Neutrophil (primary cell): ENCODE results near the gene STX3.
A peak's percentile ranks its signal among the peaks of the same experiment; 100 is the strongest.

Experiments
- H3K27ac ChIP-seq: fragments of 200-600 bp; sonication (generic); 2 replicates; pipeline ENCODE4 v1.5.1; 2016; ENCODE audit warnings: mild to moderate bottlenecking, moderate library complexity
- H3K27me3 ChIP-seq: fragments of 200-600 bp; sonication (generic); 2 replicates; pipeline ENCODE4 v1.6.0; 2016; ENCODE audit warnings: mild to moderate bottlenecking
- H3K36me3 ChIP-seq: fragments of 200-600 bp; sonication (generic); 2 replicates; pipeline ENCODE4 v1.5.1; 2017
- H3K4me1 ChIP-seq, 2 experiments: fragments of 200-600 bp in 1 of 2; sonication (generic) in 1 of 2; 1 replicate in 1 of 2; 2 replicates in 1 of 2; pipeline versions ENCODE4 v1.5.1 to v1.6.1; 2013 to 2016; ENCODE audit warnings: low read depth in 1 of 2, low read length in 1 of 2, mild to moderate bottlenecking in 1 of 2, moderate library complexity in 1 of 2; ENCODE audit not compliant: control insufficient read depth in 1 of 2, insufficient read depth in 1 of 2
- H3K4me3 ChIP-seq, 2 experiments: fragments of 200-600 bp in 1 of 2; sonication (generic) in 1 of 2; 1 replicate in 1 of 2; 2 replicates in 1 of 2; pipeline ENCODE4 v1.5.1; 2013 to 2016; ENCODE audit warnings: low read depth in 1 of 2, low read length in 1 of 2, mild to moderate bottlenecking in 1 of 2, moderate library complexity in 1 of 2
- H3K9me3 ChIP-seq: fragments of 200-600 bp; sonication (generic); 2 replicates; pipeline ENCODE4 v1.5.1; 2016
- TF ChIP-seq, protein P1 (sequence below): fragments of 200-600 bp; sonication (generic); IDR thresholded peaks from 2 replicates; pipeline ENCODE4 v1.5.1; 2016; ENCODE audit warnings: antibody characterized with exemption

STX3 gene

DNA sequence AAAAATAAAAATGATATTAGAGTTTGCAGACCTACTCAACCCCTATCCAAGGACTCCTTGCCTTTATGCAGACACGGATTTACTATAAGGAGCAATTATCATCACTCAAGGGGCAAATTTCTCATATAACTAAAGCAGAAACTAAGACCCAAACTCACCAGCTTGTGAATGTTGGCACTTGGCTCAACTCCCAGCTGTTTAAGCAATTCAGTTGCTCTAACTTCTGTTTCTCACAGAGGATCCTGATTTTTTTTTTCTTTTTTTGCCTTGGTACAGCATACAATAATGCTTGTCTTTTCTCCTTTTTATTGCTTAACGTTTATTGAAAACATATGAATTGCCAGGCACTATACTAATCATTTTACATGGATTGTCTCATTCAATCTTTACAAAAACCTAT is 99.7 kb downstream of the STX3 start:
- Histone ChIP-seq H3K27me3 (no peaks in the 10 kb centered on the region), H3K4me3 (no peak overlapping the region), H3K27ac (peak overlapping the region; percentile 44), H3K4me1 (peaks cover 39 to 42% of the 10 kb centered on the region in 2 experiments), H3K36me3 (peaks cover 38% of the 10 kb centered on the region), H3K9me3 (no peaks in the 10 kb centered on the region)
- TF ChIP-seq, protein P1, sequence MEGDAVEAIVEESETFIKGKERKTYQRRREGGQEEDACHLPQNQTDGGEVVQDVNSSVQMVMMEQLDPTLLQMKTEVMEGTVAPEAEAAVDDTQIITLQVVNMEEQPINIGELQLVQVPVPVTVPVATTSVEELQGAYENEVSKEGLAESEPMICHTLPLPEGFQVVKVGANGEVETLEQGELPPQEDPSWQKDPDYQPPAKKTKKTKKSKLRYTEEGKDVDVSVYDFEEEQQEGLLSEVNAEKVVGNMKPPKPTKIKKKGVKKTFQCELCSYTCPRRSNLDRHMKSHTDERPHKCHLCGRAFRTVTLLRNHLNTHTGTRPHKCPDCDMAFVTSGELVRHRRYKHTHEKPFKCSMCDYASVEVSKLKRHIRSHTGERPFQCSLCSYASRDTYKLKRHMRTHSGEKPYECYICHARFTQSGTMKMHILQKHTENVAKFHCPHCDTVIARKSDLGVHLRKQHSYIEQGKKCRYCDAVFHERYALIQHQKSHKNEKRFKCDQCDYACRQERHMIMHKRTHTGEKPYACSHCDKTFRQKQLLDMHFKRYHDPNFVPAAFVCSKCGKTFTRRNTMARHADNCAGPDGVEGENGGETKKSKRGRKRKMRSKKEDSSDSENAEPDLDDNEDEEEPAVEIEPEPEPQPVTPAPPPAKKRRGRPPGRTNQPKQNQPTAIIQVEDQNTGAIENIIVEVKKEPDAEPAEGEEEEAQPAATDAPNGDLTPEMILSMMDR, result no peak
